ENCODE data around the gene SLC7A8.
"Not testable (repeated sequence)": the region's sequence is repeated elsewhere in the genome, so short reads cannot be mapped to it uniquely, and the experiment has no call there.

SLC7A8 gene

GRCh38 chr14:23119363-23120327 is 63.8 kb downstream of the SLC7A8 start:
- H3K4me3 Mint-ChIP-seq = peak overlapping the region; percentile 21
- no peaks in the 10 kb centered on the region for H3K36me3 Mint-ChIP-seq
- no peaks in the 10 kb centered on the region for H3K27me3 Mint-ChIP-seq
- H3K9me3 Mint-ChIP-seq = no peaks in the 10 kb centered on the region
- peak overlapping the region; percentile 85 for H3K27ac Mint-ChIP-seq
- peaks cover 48% of the 10 kb centered on the region for H3K4me1 Mint-ChIP-seq

GRCh38 chr14:23118506-23119362 is 64.7 kb downstream of the SLC7A8 start, which contains the start of gene CEBPE:
TSS of gene CEBPE (minus strand) at chr14:23119255. CDS start at chr14:23119091, 164 bp downstream.
- Mint-ChIP-seq H3K27ac (peak within 1 kb of the TSS; percentile 85), H3K27me3 (no peaks in the 10 kb centered on the region), H3K4me1 (peaks cover 48% of the 10 kb centered on the region), H3K9me3 (no peaks in the 10 kb centered on the region), H3K4me3 (peak within 1 kb of the TSS; percentile 21), H3K36me3 (peaks cover 1% of the 10 kb centered on the region)

- Mint-ChIP-seq H3K4me1 (peaks cover 48% of the 10 kb centered on the region), H3K4me3 (no peak overlapping the region), H3K27ac (no peak overlapping the region)
Observed at GRCh38 chr14:23117371-23118020, 66.0 kb downstream of the SLC7A8 start.

GRCh38 chr14:23115918-23116317 is 67.5 kb downstream of the SLC7A8 start:
- Mint-ChIP-seq H3K27me3 (no peaks in the 10 kb centered on the region), H3K36me3 (peaks cover 1% of the 10 kb centered on the region), H3K9me3 (no peaks in the 10 kb centered on the region), H3K4me1 (peaks cover 35% of the 10 kb centered on the region), H3K4me3 (no peak overlapping the region), H3K27ac (no peak overlapping the region)

More at GRCh38 chr14:23117371-23118020, 66.0 kb downstream of the SLC7A8 start:
- Mint-ChIP-seq H3K27me3 (no peaks in the 10 kb centered on the region), H3K9me3 (no peaks in the 10 kb centered on the region), H3K36me3 (peaks cover 1% of the 10 kb centered on the region)

GRCh38 chr14:23115039-23115731 is 68.3 kb downstream of the SLC7A8 start:
- H3K4me3 Mint-ChIP-seq = no peak overlapping the region
- no peaks in the 10 kb centered on the region for H3K9me3 Mint-ChIP-seq
- peaks cover 28% of the 10 kb centered on the region for H3K4me1 Mint-ChIP-seq
- H3K36me3 Mint-ChIP-seq = peaks cover 1% of the 10 kb centered on the region
- no peaks in the 10 kb centered on the region for H3K27me3 Mint-ChIP-seq
- H3K27ac Mint-ChIP-seq = no peak overlapping the region

- no peak overlapping the region for H3K27ac Mint-ChIP-seq
- no peaks in the 10 kb centered on the region for H3K9me3 Mint-ChIP-seq
- no peak overlapping the region for H3K4me3 Mint-ChIP-seq
- no peaks in the 10 kb centered on the region for H3K27me3 Mint-ChIP-seq
- peaks cover 22% of the 10 kb centered on the region for H3K4me1 Mint-ChIP-seq
- H3K36me3 Mint-ChIP-seq = peaks cover 1% of the 10 kb centered on the region
Observed at GRCh38 chr14:23114669-23115038, 68.8 kb downstream of the SLC7A8 start.

- Mint-ChIP-seq H3K4me1 (peaks cover 17% of the 10 kb centered on the region), H3K4me3 (no peak overlapping the region), H3K27me3 (no peaks in the 10 kb centered on the region), H3K9me3 (no peaks in the 10 kb centered on the region), H3K27ac (no peak overlapping the region), H3K36me3 (peaks cover 1% of the 10 kb centered on the region)
Observed at GRCh38 chr14:23114120-23114458, 69.4 kb downstream of the SLC7A8 start.

GRCh38 chr14:23113431-23114119 is 69.9 kb downstream of the SLC7A8 start:
- H3K27ac Mint-ChIP-seq = no peak overlapping the region
- no peak overlapping the region for H3K4me3 Mint-ChIP-seq
- H3K9me3 Mint-ChIP-seq = no peaks in the 10 kb centered on the region
- peaks cover 1% of the 10 kb centered on the region for H3K36me3 Mint-ChIP-seq
- H3K27me3 Mint-ChIP-seq = no peaks in the 10 kb centered on the region
- H3K4me1 Mint-ChIP-seq = peaks cover 12% of the 10 kb centered on the region

- H3K27ac Mint-ChIP-seq = peak overlapping the region; percentile 17
- H3K4me1 Mint-ChIP-seq = peaks cover 2% of the 10 kb centered on the region
- H3K27me3 Mint-ChIP-seq = no peaks in the 10 kb centered on the region
- H3K4me3 Mint-ChIP-seq = no peak overlapping the region
- peaks cover 1% of the 10 kb centered on the region for H3K36me3 Mint-ChIP-seq
- H3K9me3 Mint-ChIP-seq = no peaks in the 10 kb centered on the region
Observed at GRCh38 chr14:23112359-23113178, 70.9 kb downstream of the SLC7A8 start.

- H3K9me3 Mint-ChIP-seq = no peaks in the 10 kb centered on the region
Observed at GRCh38 chr14:23110579-23111365, 72.7 kb downstream of the SLC7A8 start.

GRCh38 chr14:23109769-23110168 is 73.7 kb downstream of the SLC7A8 start:
- Mint-ChIP-seq H3K27me3 (no peaks in the 10 kb centered on the region), H3K9me3 (no peaks in the 10 kb centered on the region), H3K4me1 (no peaks in the 10 kb centered on the region), H3K4me3 (no peak overlapping the region), H3K36me3 (peaks cover 1% of the 10 kb centered on the region), H3K27ac (no peak overlapping the region)

More at GRCh38 chr14:23110579-23111365, 72.7 kb downstream of the SLC7A8 start:
- Mint-ChIP-seq H3K4me3 (no peak overlapping the region), H3K36me3 (peaks cover 1% of the 10 kb centered on the region), H3K27ac (no peak overlapping the region), H3K4me1 (no peaks in the 10 kb centered on the region), H3K27me3 (no peaks in the 10 kb centered on the region)

GRCh38 chr14:23108169-23108568 is 75.3 kb downstream of the SLC7A8 start:
- not testable (repeated sequence) for H3K4me1 Mint-ChIP-seq, H3K4me3 Mint-ChIP-seq, H3K27me3 Mint-ChIP-seq, H3K36me3 Mint-ChIP-seq, H3K27ac Mint-ChIP-seq, H3K9me3 Mint-ChIP-seq

GRCh38 chr14:23107620-23108019 is 75.8 kb downstream of the SLC7A8 start:
- H3K27ac Mint-ChIP-seq, H3K9me3 Mint-ChIP-seq, H3K27me3 Mint-ChIP-seq, H3K4me3 Mint-ChIP-seq, H3K4me1 Mint-ChIP-seq, H3K36me3 Mint-ChIP-seq: not testable (repeated sequence)

Data from activated naive CD4-positive, alpha-beta T cell treated with anti-CD3 and anti-CD28 coated beads, Interleukin-2, amount 50 U/mL, for 24 hours (primary cell).